Cardiac fibroblast (primary cell): Measurements from ENCODE around the gene CHAD.

Source experiments
- DNase-seq, 2 donors: peaks; one replicate each; pipeline versions ENCODE4 v3.0.0 to v3.0.0-alpha.2; 2010; ENCODE audit warnings: low read depth in 2 of 2
- H3K4me3 ChIP-seq, 2 donors: replicated peaks in 1 of 2; 1 replicate in 1 of 2; 2 replicates in 1 of 2; pipeline ENCODE4 v1.5.1; 2011; ENCODE audit warnings: low read depth in 2 of 2, low read length in 2 of 2, mild to moderate bottlenecking in 2 of 2, moderate library complexity in 1 of 2
- CTCF ChIP-seq: IDR thresholded peaks from one replicate; pipeline ENCODE4 v1.5.1; 2011; ENCODE audit warnings: low read depth, mild to moderate bottlenecking, low read length, inconsistent platforms

Gene CHAD

GRCh38 chr17:50469671-50470305 lies 1.1 kb upstream of the CHAD start:
- no peak for TF ChIP-seq CTCF
- no peak overlapping the region for H3K4me3 ChIP-seq
- no peak for DNase-seq

GRCh38 chr17:50469208-50469605 lies 527 bp upstream of the CHAD start:
- H3K4me3 ChIP-seq: peak overlapping the region in 1 of 2 donors; percentile 33
- TF ChIP-seq CTCF: no peak
- no peak for DNase-seq

GRCh38 chr17:50467855-50468303 lies 801 bp downstream of the CHAD start:
- no peak overlapping the region for H3K4me3 ChIP-seq
- DNase-seq: no peak
- no peak for TF ChIP-seq CTCF

GRCh38 chr17:50467114-50467854 lies 1.4 kb downstream of the CHAD start:
- no peak overlapping the region for H3K4me3 ChIP-seq
- TF ChIP-seq CTCF: no peak
- DNase-seq: no peak

- no peak for TF ChIP-seq CTCF
- no peak overlapping the region for H3K4me3 ChIP-seq
- DNase-seq: no peak
Observed at GRCh38 chr17:50466371-50467113, 2.1 kb downstream of the CHAD start.

- TF ChIP-seq CTCF: no peak
- no peak for DNase-seq
- no peak overlapping the region for H3K4me3 ChIP-seq
Observed at GRCh38 chr17:50465635-50466034, 3.0 kb downstream of the CHAD start.
